Loucy (cell line): ENCODE data around the gene AGPAT2.
"Not testable (repeated sequence)": the region's sequence is repeated elsewhere in the genome, so short reads cannot be mapped to it uniquely, and the experiment has no call there.

Experiments used
- H2AFZ ChIP-seq: fragments of 200-600 bp; sonication (generic); 2 replicates; pipeline ENCODE4 v1.6.0; 2016; ENCODE audit warnings: antibody characterized with exemption, mild to moderate bottlenecking, low read length, moderate library complexity
- H3F3A ChIP-seq: fragments of 200-600 bp; 2 replicates; pipeline ENCODE4 v1.6.0; 2016; ENCODE audit warnings: antibody characterized with exemption, low read depth, mild to moderate bottlenecking
- H3K27me3 ChIP-seq: fragments of 200-600 bp; sonication (generic); 2 replicates; pipeline ENCODE4 v1.6.1; 2014; ENCODE audit warnings: low read length, mild to moderate bottlenecking; ENCODE audit not compliant: insufficient read depth, poor library complexity, severe bottlenecking
- H3K36me3 ChIP-seq: fragments of 200-600 bp; sonication (generic); 2 replicates; pipeline ENCODE4 v1.6.1; 2016; ENCODE audit warnings: low read length; ENCODE audit not compliant: insufficient read depth
- H3K4me1 ChIP-seq: fragments of 200-600 bp; sonication (generic); 2 replicates; pipeline ENCODE4 v1.5.1; 2014; ENCODE audit warnings: low read length, mild to moderate bottlenecking; ENCODE audit not compliant: insufficient read depth, poor library complexity, severe bottlenecking
- H3K4me2 ChIP-seq: fragments of 200-600 bp; sonication (generic); 2 replicates; pipeline ENCODE4 v1.6.0; 2014; ENCODE audit warnings: antibody characterized with exemption, low read length, low read depth, mild to moderate bottlenecking; ENCODE audit not compliant: poor library complexity, severe bottlenecking
- H3K4me3 ChIP-seq: fragments of 200-600 bp; sonication (generic); 2 replicates; pipeline ENCODE4 v1.5.1; 2014; ENCODE audit warnings: low read length, mild to moderate bottlenecking, mixed read lengths; ENCODE audit not compliant: poor library complexity, severe bottlenecking
- H3K79me2 ChIP-seq: fragments of 200-600 bp; sonication (generic); 2 replicates; pipeline ENCODE4 v1.6.1; 2014; ENCODE audit warnings: low read length; ENCODE audit not compliant: insufficient read depth
- H3K9ac ChIP-seq: fragments of 200-600 bp; sonication (generic); 2 replicates; pipeline ENCODE4 v1.6.0; 2014; ENCODE audit warnings: mild to moderate bottlenecking, low read depth, low read length, moderate library complexity; ENCODE audit not compliant: poor library complexity, severe bottlenecking
- H3K9me2 ChIP-seq: fragments of 200-600 bp; sonication (generic); replicated peaks from 2 replicates; pipeline ENCODE4 v1.6.1; 2016; ENCODE audit warnings: low read depth, low read length, mixed read lengths
- H3K9me3 ChIP-seq: fragments of 200-600 bp; sonication (generic); 2 replicates; pipeline ENCODE4 v1.6.1; 2014; ENCODE audit warnings: mild to moderate bottlenecking, antibody characterized with exemption, low read length, low read depth; ENCODE audit not compliant: insufficient read depth
- H4K20me1 ChIP-seq: fragments of 200-600 bp; sonication (generic); 2 replicates; pipeline ENCODE4 v1.6.0; 2014; ENCODE audit warnings: antibody characterized with exemption, low read length, mild to moderate bottlenecking; ENCODE audit not compliant: insufficient read depth, poor library complexity, severe bottlenecking
- CTCF ChIP-seq: fragments of 200-600 bp; sonication (generic); conservative IDR thresholded peaks from 2 replicates; pipeline ENCODE4 v1.5.1; 2014; ENCODE audit warnings: mild to moderate bottlenecking, antibody characterized with exemption, low read length
- EZH2phosphoT487 ChIP-seq: fragments of 200-600 bp; IDR thresholded peaks from 2 replicates; pipeline ENCODE4 v1.6.1; 2018; ENCODE audit warnings: antibody characterized with exemption, mild to moderate bottlenecking, moderate library complexity, borderline replicate concordance

The AGPAT2 gene

GRCh38 chr9:136711751-136712689 is 24.8 kb upstream of the AGPAT2 start, which contains the start of gene DIPK1B:
DIPK1B (plus strand) TSS chr9:136712572; CDS start chr9:136712666, 94 bp downstream.
- no peaks in the 10 kb centered on the region for H3K4me1 ChIP-seq
- no peaks in the 10 kb centered on the region for H3K36me3 ChIP-seq
- no peaks in the 10 kb centered on the region for H3K9me2 ChIP-seq
- no peak within 1 kb of the TSS for H3K4me3 ChIP-seq
- no peak within 1 kb of the TSS for H2AFZ ChIP-seq
- no peak within 1 kb of the TSS for H3K4me2 ChIP-seq
- H3F3A ChIP-seq = no peaks in the 10 kb centered on the region
- H3K79me2 ChIP-seq = no peaks in the 10 kb centered on the region
- no peak for TF ChIP-seq EZH2phosphoT487
- TF ChIP-seq CTCF = no peak
- no peaks in the 10 kb centered on the region for H3K9me3 ChIP-seq
- H4K20me1 ChIP-seq = no peaks in the 10 kb centered on the region
- H3K27me3 ChIP-seq = no peaks in the 10 kb centered on the region
- no peak within 1 kb of the TSS for H3K9ac ChIP-seq

- not testable (repeated sequence) for H3K9me2 ChIP-seq, H3K79me2 ChIP-seq, H2AFZ ChIP-seq, H3F3A ChIP-seq, H3K27me3 ChIP-seq, H3K4me1 ChIP-seq, H3K9ac ChIP-seq, H3K4me2 ChIP-seq, H3K4me3 ChIP-seq, H4K20me1 ChIP-seq, H3K9me3 ChIP-seq, H3K36me3 ChIP-seq
These were observed 24.0 kb upstream of the AGPAT2 start for GRCh38 chr9:136711219-136711648.

- H2AFZ ChIP-seq = no peak overlapping the region
- no peak overlapping the region for H3K4me2 ChIP-seq
- H3K4me3 ChIP-seq = no peak overlapping the region
- no peaks in the 10 kb centered on the region for H4K20me1 ChIP-seq
- no peaks in the 10 kb centered on the region for H3K36me3 ChIP-seq
- TF ChIP-seq EZH2phosphoT487 (no peak), CTCF (no peak)
- no peaks in the 10 kb centered on the region for H3K9me3 ChIP-seq
- H3K9me2 ChIP-seq = no peaks in the 10 kb centered on the region
- no peaks in the 10 kb centered on the region for H3K79me2 ChIP-seq
- no peak overlapping the region for H3K9ac ChIP-seq
- no peaks in the 10 kb centered on the region for H3F3A ChIP-seq
- no peaks in the 10 kb centered on the region for H3K27me3 ChIP-seq
- H3K4me1 ChIP-seq = no peaks in the 10 kb centered on the region
These were observed 23.3 kb upstream of the AGPAT2 start for GRCh38 chr9:136710543-136710942.
